Transverse colon (tissue), 4 donors: ENCODE data around the gene OGFR. TPM values are rescaled to one million over a fixed set of nuclear protein-coding genes. Genes with fewer than 3 reads are reported as not detected.
"Not testable (repeated sequence)": the region's sequence is repeated elsewhere in the genome, so short reads cannot be mapped to it uniquely, and the experiment has no call there.

ENCODE experiments used
- DNase-seq: peaks from one replicate; pipeline ENCODE4 v3.0.0-alpha.2; 2019
- H3K27ac ChIP-seq, 4 donors: fragments of 200-600 bp; sonication (generic); 2 replicates each; pipeline ENCODE4 v1.5.1; 2016 to 2018; ENCODE audit warnings: inconsistent platforms in 4 of 4
- H3K27me3 ChIP-seq: fragments of 200-600 bp; sonication (generic); 2 replicates; pipeline ENCODE4 v1.5.1; 2017; ENCODE audit warnings: inconsistent platforms
- H3K36me3 ChIP-seq, 4 donors: fragments of 200-600 bp; sonication (generic); 2 replicates each; pipeline ENCODE4 v1.5.1; 2017 to 2019; ENCODE audit warnings: inconsistent platforms in 4 of 4
- H3K4me1 ChIP-seq, 4 donors: fragments of 200-600 bp; sonication (generic); 2 replicates each; pipeline ENCODE4 v1.5.1; 2017 to 2020; ENCODE audit warnings: inconsistent platforms in 4 of 4
- H3K4me3 ChIP-seq, 4 donors: fragments of 200-600 bp; sonication (generic); 1 replicate in 1 of 4; 2 replicates in 3 of 4; pipeline versions ENCODE4 v1.5.1 to v1.6.1; 2017 to 2019; ENCODE audit warnings: inconsistent platforms in 4 of 4
- H3K9me3 ChIP-seq, 2 donors: fragments of 200-600 bp; sonication (generic); 2 replicates each; pipeline ENCODE4 v1.5.1; 2017 to 2019; ENCODE audit warnings: inconsistent platforms in 2 of 2
- EP300 ChIP-seq: sonication (generic); formaldehyde crosslinking; IDR thresholded peaks from one replicate; pipeline ENCODE4 v1.6.1; 2017; ENCODE audit warnings: antibody characterized with exemption, low read depth
- POLR2A ChIP-seq: fragments of 450-650 bp; IDR thresholded peaks from one replicate; pipeline ENCODE4 v1.6.1; 2016; ENCODE audit warnings: antibody characterized with exemption, mild to moderate bottlenecking, moderate library complexity
- POLR2AphosphoS5 ChIP-seq, 3 donors: sonication (generic); formaldehyde crosslinking; IDR thresholded peaks; one replicate each; pipeline ENCODE4 v1.6.1; 2016; ENCODE audit warnings: antibody characterized with exemption in 3 of 3
- WGBS, 2 donors: methylation state at CpG; one replicate each; pipeline ENCODE4 v1.1.5; 2018; ENCODE audit warnings: low coverage in 1 of 2; 5-methylcytosine and 5-hydroxymethylcytosine counted together
- in situ Hi-C, 4 donors: fragments of 200-750 bp; cut with MboI; loops; one replicate each; pipeline versions ENCODE4 v1.15.0 to v1.15.1; 2017; ENCODE audit warnings: low sequenced_read_pairs in 3 of 4, low pct_ligation_motif_present in 1 of 4, low pct_unique_long_range_greater_than_20kb in 1 of 4
- intact Hi-C: fragments of 100-400 bp; cut with DNase I; formaldehyde crosslinking; loops from one replicate; pipeline ENCODE4 v1.15.1; 2023; ENCODE audit warnings: low total_unique reads
- total RNA-seq, 4 donors: library from RNA; depleted of rRNA; stranded (reverse); fragments of >200 nt; gene quantifications; one replicate each; pipeline ENCODE4 v1.1.0, GENCODE V29; 2016
- TF ChIP-seq, protein P1 (sequence below), 5 experiments: fragments of 200-600 bp in 3 of 5; fragments of 450-650 bp in 2 of 5; sonication (generic) in 3 of 5; IDR thresholded peaks; 1 replicate in 2 of 5; 2 replicates in 3 of 5; pipeline ENCODE4 v1.5.1; 2016 to 2017; ENCODE audit warnings: antibody characterized with exemption in 5 of 5, inconsistent platforms in 3 of 5, mild to moderate bottlenecking in 2 of 5, moderate library complexity in 1 of 5

OGFR gene
- total RNA-seq, 4 donors from 2014 or later: 55.2 to 137 (median 71.1) TPM

DNA sequence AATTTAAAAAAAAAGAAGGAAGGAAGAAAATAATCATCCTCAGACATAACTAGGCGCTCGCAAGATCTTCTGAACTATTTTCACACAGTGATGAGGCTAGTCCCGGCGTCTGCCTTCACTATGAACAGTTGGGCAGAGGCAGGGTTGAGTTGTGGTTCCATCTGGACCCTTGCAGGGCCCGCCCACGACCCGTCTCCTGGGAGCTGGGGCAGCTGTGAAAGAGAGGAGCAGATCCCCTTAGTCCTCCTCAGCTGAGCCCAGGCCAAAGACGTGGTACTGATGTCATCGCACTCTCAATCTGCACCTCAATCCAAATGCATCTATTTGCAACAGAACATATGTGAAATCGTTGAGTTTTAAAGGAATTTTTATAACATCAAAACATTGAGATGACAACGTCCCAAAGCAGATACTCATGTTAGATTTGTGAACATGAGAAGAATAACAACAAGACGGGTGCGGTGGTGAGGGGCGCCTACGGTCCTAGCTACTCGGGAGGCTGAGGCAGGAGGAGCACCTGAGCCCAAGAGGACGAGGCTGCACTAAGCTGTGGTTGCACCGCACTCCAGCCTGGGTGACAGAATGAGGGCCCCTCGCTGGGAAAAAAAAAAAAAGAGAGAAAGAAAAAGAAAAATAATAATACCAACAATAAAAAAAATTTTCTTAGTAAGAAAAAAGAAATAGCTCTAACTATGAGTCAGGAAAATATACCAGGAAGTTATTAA, 41.7 kb downstream of the OGFR start:
- Histone ChIP-seq H3K9me3 (no peaks in the 10 kb centered on the region), H3K36me3 (no peaks in the 10 kb centered on the region), H3K27ac (no peak overlapping the region), H3K27me3 (no peaks in the 10 kb centered on the region), H3K4me3 (no peak overlapping the region), H3K4me1 (no peaks in the 10 kb centered on the region)
- WGBS, 2 donors: 84 to 94% methylated on average over 14 to 19 of the region's 19 CpGs
- in situ Hi-C loops (no loop called here), intact Hi-C loops (no loop called here)
- TF ChIP-seq, protein P1, sequence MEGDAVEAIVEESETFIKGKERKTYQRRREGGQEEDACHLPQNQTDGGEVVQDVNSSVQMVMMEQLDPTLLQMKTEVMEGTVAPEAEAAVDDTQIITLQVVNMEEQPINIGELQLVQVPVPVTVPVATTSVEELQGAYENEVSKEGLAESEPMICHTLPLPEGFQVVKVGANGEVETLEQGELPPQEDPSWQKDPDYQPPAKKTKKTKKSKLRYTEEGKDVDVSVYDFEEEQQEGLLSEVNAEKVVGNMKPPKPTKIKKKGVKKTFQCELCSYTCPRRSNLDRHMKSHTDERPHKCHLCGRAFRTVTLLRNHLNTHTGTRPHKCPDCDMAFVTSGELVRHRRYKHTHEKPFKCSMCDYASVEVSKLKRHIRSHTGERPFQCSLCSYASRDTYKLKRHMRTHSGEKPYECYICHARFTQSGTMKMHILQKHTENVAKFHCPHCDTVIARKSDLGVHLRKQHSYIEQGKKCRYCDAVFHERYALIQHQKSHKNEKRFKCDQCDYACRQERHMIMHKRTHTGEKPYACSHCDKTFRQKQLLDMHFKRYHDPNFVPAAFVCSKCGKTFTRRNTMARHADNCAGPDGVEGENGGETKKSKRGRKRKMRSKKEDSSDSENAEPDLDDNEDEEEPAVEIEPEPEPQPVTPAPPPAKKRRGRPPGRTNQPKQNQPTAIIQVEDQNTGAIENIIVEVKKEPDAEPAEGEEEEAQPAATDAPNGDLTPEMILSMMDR (IDR thresholded peaks at IDR 0.05): no peak
- TF ChIP-seq POLR2AphosphoS5 (IDR thresholded peaks at IDR 0.05): no peak
- TF ChIP-seq POLR2A: no peak
- TF ChIP-seq EP300: no peak
- DNase-seq: no peak

DNA sequence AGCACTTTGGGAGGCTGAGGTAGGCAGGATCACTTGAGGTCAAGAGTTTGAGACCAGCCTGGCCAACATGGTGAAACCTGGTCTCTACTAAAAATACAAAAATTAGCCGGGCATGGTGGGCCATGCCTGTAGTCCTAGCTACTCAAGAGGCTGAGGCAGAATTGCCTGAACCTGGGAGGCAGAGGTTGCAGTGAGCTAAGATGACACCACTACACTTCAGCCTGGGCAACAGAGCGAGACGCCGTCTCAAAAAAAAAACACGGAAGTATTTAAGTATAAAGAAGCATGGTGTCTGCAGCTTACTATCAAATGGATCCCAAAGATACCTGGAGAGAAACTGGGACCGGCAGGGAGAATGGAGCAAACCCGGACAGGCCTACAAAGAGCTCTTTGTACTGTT, 44.3 kb downstream of the OGFR start:
- H3K4me3 ChIP-seq, H3K36me3 ChIP-seq, DNase-seq, H3K27ac ChIP-seq, H3K27me3 ChIP-seq, intact Hi-C loops, H3K9me3 ChIP-seq, in situ Hi-C loops, H3K4me1 ChIP-seq: not testable (repeated sequence)
- 94% methylated on average over 6 to 7 of the region's 7 CpGs for WGBS, 2 donors

DNA sequence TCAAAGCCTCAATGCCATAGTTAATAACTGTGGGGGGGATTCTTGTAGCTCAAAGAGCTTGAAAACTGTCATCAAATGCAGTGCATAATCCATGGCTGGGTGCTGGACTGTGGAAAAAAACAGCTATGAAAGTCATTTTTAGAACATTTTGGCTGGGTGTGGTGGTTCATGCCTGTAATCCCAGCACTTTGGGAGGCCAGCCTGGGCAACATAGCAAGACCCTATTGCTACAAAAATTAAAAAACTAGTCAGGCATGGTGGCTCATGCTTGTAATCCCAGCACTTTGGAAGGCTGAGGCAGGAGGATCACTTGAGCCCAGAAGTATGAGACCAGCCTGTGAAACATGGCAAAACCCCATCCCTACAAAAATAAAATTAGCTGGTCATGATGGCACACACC, 44.8 kb downstream of the OGFR start:
- no peaks in the 10 kb centered on the region for H3K36me3 ChIP-seq
- no peaks in the 10 kb centered on the region for H3K9me3 ChIP-seq
- in situ Hi-C loops: no loop called here
- TF ChIP-seq EP300 (no peak), POLR2AphosphoS5 (IDR thresholded peaks at IDR 0.05) (no peak), POLR2A (no peak)
- TF ChIP-seq, protein P1 (IDR thresholded peaks at IDR 0.05): no peak
- H3K4me1 ChIP-seq: no peaks in the 10 kb centered on the region
- H3K27me3 ChIP-seq: no peaks in the 10 kb centered on the region
- no peak overlapping the region for H3K4me3 ChIP-seq
- DNase-seq: no peak
- H3K27ac ChIP-seq: no peak overlapping the region
- intact Hi-C loops: no loop called here

DNA sequence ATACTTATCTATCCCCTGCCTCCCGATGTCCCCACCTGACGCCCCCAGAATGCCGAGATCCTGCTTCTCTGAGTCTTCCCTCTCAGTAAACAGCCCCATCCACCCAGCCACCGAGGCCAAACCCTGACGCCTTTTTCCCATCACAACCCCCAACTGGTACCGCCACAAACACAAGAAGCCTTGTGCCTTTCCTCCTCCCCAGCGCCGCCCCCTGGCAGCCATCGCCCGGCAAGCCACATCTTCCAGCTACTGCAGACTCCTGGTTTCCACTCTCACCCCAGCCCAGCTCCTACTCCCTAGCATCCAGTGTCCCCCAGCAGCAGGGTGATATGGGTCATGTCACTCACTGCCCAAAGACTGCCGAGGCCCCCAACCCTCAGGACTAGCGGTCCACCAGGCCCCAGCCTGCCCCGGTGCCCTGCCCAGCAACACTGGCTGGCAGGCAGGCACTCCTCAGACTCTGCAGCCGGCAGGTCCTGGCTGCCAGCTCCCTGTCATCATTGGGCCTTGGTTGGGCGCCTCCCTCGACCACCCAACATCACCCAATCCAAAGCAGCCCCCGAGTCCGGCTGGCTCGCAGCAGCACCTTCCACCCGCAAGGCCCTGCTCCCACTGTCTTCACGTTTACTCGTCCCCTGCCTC, 45.8 kb downstream of the OGFR start:
- H3K27ac ChIP-seq: no peak overlapping the region
- no peaks in the 10 kb centered on the region for H3K9me3 ChIP-seq
- no peaks in the 10 kb centered on the region for H3K4me1 ChIP-seq
- no peaks in the 10 kb centered on the region for H3K36me3 ChIP-seq
- no peak for DNase-seq
- H3K4me3 ChIP-seq: no peak overlapping the region
- TF ChIP-seq POLR2A (no peak), POLR2AphosphoS5 (IDR thresholded peaks at IDR 0.05) (no peak), EP300 (no peak)
- TF ChIP-seq, protein P1 (IDR thresholded peaks at IDR 0.05): no peak
- intact Hi-C loops: no loop called here
- in situ Hi-C loops: no loop called here
- WGBS, 2 donors: 86 to 96% methylated on average over 7 to 22 of the region's 22 CpGs
- no peaks in the 10 kb centered on the region for H3K27me3 ChIP-seq
